A673 (cell line): Measurements from ENCODE around the gene RPTOR. TPM values are rescaled to one million over a fixed set of nuclear protein-coding genes. Genes with fewer than 3 reads are reported as not detected.

Experiments
- BruUV-seq: library from RNA; stranded (reverse); fragments of 400-500 nt; replicated peaks from 2 replicates; lab custom pipeline; 2021; lab: Mats Ljungman, UMichigan
- CTCF ChIA-PET: fragments of 300-600 bp; sonication (Branson Sonifier 250); formaldehyde crosslinking; loops from one replicate; lab custom pipeline; 2022; ENCODE audit warnings: antibody characterized with exemption; lab: Charles Lee
- POLR2A ChIA-PET: fragments of 300-600 bp; sonication (Branson Sonifier 250); formaldehyde crosslinking; loops from one replicate; lab custom pipeline; 2022; ENCODE audit warnings: antibody characterized with exemption; ENCODE audit not compliant: low non-redundant PET; lab: Charles Lee
- DNase-seq: peaks from one replicate; pipeline ENCODE4 v3.0.0-alpha.2; 2015; ENCODE audit warnings: low spot score
- H3K27ac ChIP-seq: fragments of 200-600 bp; sonication (generic); 2 replicates; pipeline ENCODE4 v1.5.1; 2016; ENCODE audit warnings: mixed run types, low read depth, mild to moderate bottlenecking, mixed read lengths, antibody characterized with exemption, low read length; ENCODE audit not compliant: poor library complexity, severe bottlenecking
- H3K27me3 ChIP-seq: fragments of 200-600 bp; sonication (generic); replicated peaks from 2 replicates; pipeline ENCODE4 v1.6.1; 2017; ENCODE audit warnings: mixed run types, low read depth, mild to moderate bottlenecking, mixed read lengths, antibody characterized with exemption, low read length; ENCODE audit not compliant: insufficient read depth, poor library complexity
- H3K36me3 ChIP-seq: fragments of 200-600 bp; sonication (generic); 2 replicates; pipeline ENCODE4 v1.6.1; 2016; ENCODE audit warnings: mixed run types, mild to moderate bottlenecking, mixed read lengths, antibody characterized with exemption, low read length; ENCODE audit not compliant: insufficient read depth, poor library complexity, severe bottlenecking
- H3K4me1 ChIP-seq: fragments of 200-600 bp; sonication (generic); 2 replicates; pipeline ENCODE4 v1.6.1; 2017; ENCODE audit warnings: mixed run types, mild to moderate bottlenecking, mixed read lengths, antibody characterized with exemption, low read length; ENCODE audit not compliant: insufficient read depth, poor library complexity, severe bottlenecking
- H3K4me3 ChIP-seq: fragments of 200-600 bp; sonication (generic); 2 replicates; pipeline ENCODE4 v1.5.1; 2016; ENCODE audit warnings: low read depth, mixed run types, mild to moderate bottlenecking, mixed read lengths, low read length; ENCODE audit not compliant: poor library complexity, severe bottlenecking
- H3K9me3 ChIP-seq: fragments of 200-600 bp; sonication (generic); 2 replicates; pipeline ENCODE4 v1.6.1; 2016; ENCODE audit warnings: mixed run types, low read depth, mild to moderate bottlenecking, mixed read lengths, antibody characterized with exemption, low read length; ENCODE audit not compliant: poor library complexity, severe bottlenecking
- CTCF ChIP-seq: fragments of 300-800, 200-600 bp; sonication (generic); conservative IDR thresholded peaks from 2 replicates; pipeline ENCODE4 v1.5.1; 2017; ENCODE audit warnings: low read depth, mild to moderate bottlenecking, antibody characterized with exemption, low read length, moderate library complexity, mixed read lengths
- EZH2 ChIP-seq: fragments of 200-600 bp; sonication (generic); IDR thresholded peaks from 2 replicates; pipeline ENCODE4 v1.6.1; 2017; ENCODE audit warnings: borderline replicate concordance, low read depth, mild to moderate bottlenecking, mixed read lengths, antibody characterized with exemption, low read length; ENCODE audit not compliant: poor library complexity, severe bottlenecking
- intact Hi-C: fragments of 100-400 bp; cut with micrococcal nuclease; formaldehyde crosslinking; loops from one replicate; pipeline ENCODE4 v1.10.0; 2022; ENCODE audit not compliant: unreplicated experiment
- total RNA-seq: library from RNA; stranded (reverse); gene quantifications from 2 replicates; pipeline ENCODE4 v1.2.3, GENCODE V29; 2021

The RPTOR gene
- total RNA-seq, 1 experiment from 2014 or later, result 55.2 TPM

GRCh38 chr17:80851277-80851925 is 306.8 kb downstream of the RPTOR start:
- BruUV-seq, result no TSS peak
- no peak overlapping the region for H3K27ac ChIP-seq
- no peak for TF ChIP-seq EZH2
- no peak for TF ChIP-seq CTCF
- H3K9me3 ChIP-seq, result no peaks in the 10 kb centered on the region
- DNase-seq, result no peak
- H3K27me3 ChIP-seq, result no peaks in the 10 kb centered on the region
- H3K4me3 ChIP-seq, result no peak overlapping the region
- peaks cover 2% of the 10 kb centered on the region for H3K36me3 ChIP-seq
- ChIA-PET POLR2A (interaction anchor here (0.6 kb wide), 1 partner anchor 10 kb away, joined by 3 read pairs; no protein-coding TSS in a partner anchor), CTCF (no interaction called here)
- H3K4me1 ChIP-seq, result no peaks in the 10 kb centered on the region
- intact Hi-C loops, result no loop called here

- TF ChIP-seq CTCF (no peak), EZH2 (no peak)
- peaks cover under 1% of the 10 kb centered on the region for H3K36me3 ChIP-seq
- POLR2A ChIA-PET, result no interaction called here
- H3K9me3 ChIP-seq, result no peaks in the 10 kb centered on the region
- H3K4me3 ChIP-seq, result no peak overlapping the region
- intact Hi-C loops, result no loop called here
- no peaks in the 10 kb centered on the region for H3K4me1 ChIP-seq
- no peak for DNase-seq
- no TSS peak for BruUV-seq
- CTCF ChIA-PET, result no interaction called here
- H3K27me3 ChIP-seq, result no peaks in the 10 kb centered on the region
- no peak overlapping the region for H3K27ac ChIP-seq
Measured at GRCh38 chr17:80852476-80853015, 307.9 kb downstream of the RPTOR start.

GRCh38 chr17:80853076-80853475 is 308.4 kb downstream of the RPTOR start:
- intact Hi-C loops, result no loop called here
- no peak for DNase-seq
- ChIA-PET POLR2A (no interaction called here), CTCF (no interaction called here)
- BruUV-seq, result no TSS peak
- no peak overlapping the region for H3K4me3 ChIP-seq
- H3K4me1 ChIP-seq, result no peaks in the 10 kb centered on the region
- H3K9me3 ChIP-seq, result no peaks in the 10 kb centered on the region
- no peak overlapping the region for H3K27ac ChIP-seq
- no peaks in the 10 kb centered on the region for H3K27me3 ChIP-seq
- no peaks in the 10 kb centered on the region for H3K36me3 ChIP-seq
- TF ChIP-seq CTCF, result no peak
- TF ChIP-seq EZH2, result no peak
